GM23248 (cell line): ENCODE measurements around the gene MEGF11. TPM values are rescaled to one million over a fixed set of nuclear protein-coding genes. Genes with fewer than 3 reads are reported as not detected.

Experiments used
- DNase-seq: peaks from one replicate; pipeline ENCODE4 v3.0.0-alpha.2; 2015
- H2AFZ ChIP-seq: fragments of 200-600 bp; sonication (generic); 2 replicates; pipeline ENCODE4 v1.6.1; 2016; ENCODE audit warnings: antibody characterized with exemption
- H3F3A ChIP-seq: fragments of 200-600 bp; sonication (generic); 2 replicates; pipeline ENCODE4 v1.6.1; 2016; ENCODE audit warnings: mild to moderate bottlenecking, antibody characterized with exemption, mixed run types; ENCODE audit not compliant: insufficient read depth
- H3K27ac ChIP-seq: fragments of 200-600 bp; sonication (generic); 2 replicates; pipeline ENCODE4 v1.5.1; 2016; ENCODE audit warnings: mild to moderate bottlenecking
- H3K27me3 ChIP-seq: fragments of 200-600 bp; sonication (generic); replicated peaks from 2 replicates; pipeline ENCODE4 v1.6.1; 2016; ENCODE audit warnings: mild to moderate bottlenecking; ENCODE audit not compliant: insufficient read depth
- H3K36me3 ChIP-seq: fragments of 200-600 bp; sonication (generic); 2 replicates; pipeline ENCODE4 v1.6.1; 2016; ENCODE audit warnings: low read depth, mild to moderate bottlenecking
- H3K4me1 ChIP-seq: fragments of 200-600 bp; sonication (generic); 2 replicates; pipeline ENCODE4 v1.6.1; 2016; ENCODE audit warnings: mild to moderate bottlenecking; ENCODE audit not compliant: insufficient read depth
- H3K4me2 ChIP-seq: fragments of 200-600 bp; sonication (generic); one replicate; pipeline ENCODE4 v1.6.1; 2016; ENCODE audit warnings: mild to moderate bottlenecking; ENCODE audit not compliant: unreplicated experiment
- H3K4me3 ChIP-seq: fragments of 200-600 bp; sonication (generic); 2 replicates; pipeline ENCODE4 v1.5.1; 2016; ENCODE audit warnings: mild to moderate bottlenecking
- H3K79me2 ChIP-seq: fragments of 200-600 bp; sonication (generic); 2 replicates; pipeline ENCODE4 v1.6.1; 2016; ENCODE audit warnings: mild to moderate bottlenecking; ENCODE audit not compliant: insufficient read depth
- H3K9ac ChIP-seq: fragments of 200-600 bp; sonication (generic); 2 replicates; pipeline ENCODE4 v1.6.1; 2016; ENCODE audit warnings: mild to moderate bottlenecking
- H3K9me2 ChIP-seq: fragments of 200-600 bp; sonication (generic); 2 replicates; pipeline ENCODE4 v1.6.1; 2016; ENCODE audit warnings: mixed run types, mild to moderate bottlenecking, moderate library complexity; ENCODE audit not compliant: insufficient read depth
- H3K9me3 ChIP-seq: fragments of 200-600 bp; sonication (generic); one replicate; pipeline ENCODE4 v1.6.1; 2017; ENCODE audit warnings: low read depth
- H4K20me1 ChIP-seq: fragments of 200-600 bp; sonication (generic); 2 replicates; pipeline ENCODE4 v1.6.0; 2016; ENCODE audit not compliant: insufficient read depth
- EZH2 ChIP-seq: fragments of 200-600 bp; sonication (generic); IDR thresholded peaks from 2 replicates; pipeline ENCODE4 v1.6.1; 2018; ENCODE audit warnings: antibody characterized with exemption, mild to moderate bottlenecking; ENCODE audit not compliant: insufficient read depth, poor library complexity, severe bottlenecking
- EZH2phosphoT487 ChIP-seq: fragments of 200-600 bp; sonication (generic); IDR thresholded peaks from 2 replicates; pipeline ENCODE4 v1.6.1; 2018; ENCODE audit warnings: antibody characterized with exemption, moderate library complexity, mild to moderate bottlenecking, low read depth; ENCODE audit not compliant: insufficient read depth
- WGBS, 2 experiments: methylation state at CpG; one replicate each; pipeline ENCODE4 v1.1.6; 2015 to 2017; ENCODE audit warnings: low lambda C conversion rate in 2 of 2, low coverage in 1 of 2; ENCODE audit errors: missing lambda C conversion rate in 2 of 2; 5-methylcytosine and 5-hydroxymethylcytosine counted together
- in situ Hi-C: fragments of 300-500 bp; cut with MboI; formaldehyde crosslinking; loops from 2 replicates; pipeline ENCODE4 v1.15.0; 2020
- polyA plus RNA-seq: library from polyadenylated mRNA; unstranded; fragments of >200 nt; fragmentation: Nextera tagmentation; extraction: Ambion mirVana; gene quantifications from 2 replicates; pipeline ENCODE4 v1.2.1, GENCODE V29; 2016
- total RNA-seq: library from RNA; depleted of rRNA; stranded (reverse); fragments of >200 nt; shearing (Covaris generic); gene quantifications from 2 replicates; pipeline ENCODE4 v1.2.3, GENCODE V29; 2014

MEGF11 gene
- total and polyA plus RNA-seq, 2 experiments from 2014 or later: 0.14 TPM; not detected in 1

GRCh38 chr15:66041276-66041675, 212.3 kb downstream of the MEGF11 start:
- Histone ChIP-seq H3K9me3 (no peaks in the 10 kb centered on the region), H2AFZ (no peak overlapping the region), H3K4me2 (no peak overlapping the region), H3K4me3 (no peak overlapping the region), H3K4me1 (no peaks in the 10 kb centered on the region), H4K20me1 (no peaks in the 10 kb centered on the region), H3F3A (no peaks in the 10 kb centered on the region), H3K79me2 (no peaks in the 10 kb centered on the region), H3K36me3 (no peaks in the 10 kb centered on the region), H3K9me2 (no peaks in the 10 kb centered on the region), H3K27ac (no peak overlapping the region), H3K9ac (no peak overlapping the region), H3K27me3 (peaks cover 67% of the 10 kb centered on the region)
- TF ChIP-seq EZH2phosphoT487 (no peak), EZH2 (no peak)
- WGBS, 2 experiments: 72 to 76% methylated on average over 6 of the region's 6 CpGs
- DNase-seq: no peak
- in situ Hi-C loops: no loop called here

GRCh38 chr15:66040211-66040892, 213.2 kb downstream of the MEGF11 start:
- DNase-seq: peak; percentile 46

GRCh38 chr15:66039117-66039871, 214.3 kb downstream of the MEGF11 start:
- no peak overlapping the region for H3K27ac ChIP-seq
- H3K4me2 ChIP-seq: no peak overlapping the region
- TF ChIP-seq EZH2phosphoT487 (no peak), EZH2 (no peak)
- no peak overlapping the region for H3K4me3 ChIP-seq
- peak; percentile 31 for DNase-seq
- H3K9ac ChIP-seq: no peak overlapping the region
- H3K36me3 ChIP-seq: no peaks in the 10 kb centered on the region
- WGBS, 2 experiments: 19 to 23% methylated on average over 21 of the region's 29 CpGs
- no peaks in the 10 kb centered on the region for H3K79me2 ChIP-seq
- no peaks in the 10 kb centered on the region for H4K20me1 ChIP-seq
- H3K4me1 ChIP-seq: no peaks in the 10 kb centered on the region
- in situ Hi-C loops: no loop called here
- H2AFZ ChIP-seq: no peak overlapping the region
- H3K9me2 ChIP-seq: no peaks in the 10 kb centered on the region
- peaks cover 67% of the 10 kb centered on the region for H3K27me3 ChIP-seq
- no peaks in the 10 kb centered on the region for H3K9me3 ChIP-seq
- H3F3A ChIP-seq: no peaks in the 10 kb centered on the region

More at GRCh38 chr15:66040211-66040892, 213.2 kb downstream of the MEGF11 start:
- H4K20me1 ChIP-seq: no peaks in the 10 kb centered on the region
- H3K27ac ChIP-seq: no peak overlapping the region
- H3K9me3 ChIP-seq: no peaks in the 10 kb centered on the region
- in situ Hi-C loops: no loop called here
- H3K79me2 ChIP-seq: no peaks in the 10 kb centered on the region
- H3F3A ChIP-seq: no peaks in the 10 kb centered on the region
- no peak overlapping the region for H3K9ac ChIP-seq
- no peaks in the 10 kb centered on the region for H3K4me1 ChIP-seq
- H3K9me2 ChIP-seq: no peaks in the 10 kb centered on the region
- no peaks in the 10 kb centered on the region for H3K36me3 ChIP-seq
- no peak overlapping the region for H2AFZ ChIP-seq
- peaks cover 71% of the 10 kb centered on the region for H3K27me3 ChIP-seq
- H3K4me2 ChIP-seq: no peak overlapping the region
- no peak overlapping the region for H3K4me3 ChIP-seq
- WGBS, 2 experiments: 17 to 23% methylated on average over 10 of the region's 10 CpGs
- no peak for TF ChIP-seq EZH2
- no peak for TF ChIP-seq EZH2phosphoT487

- Histone ChIP-seq H3F3A (no peaks in the 10 kb centered on the region), H3K4me1 (no peaks in the 10 kb centered on the region), H3K79me2 (no peaks in the 10 kb centered on the region), H4K20me1 (no peaks in the 10 kb centered on the region), H3K4me3 (no peak overlapping the region), H3K27ac (no peak overlapping the region), H3K9me3 (no peaks in the 10 kb centered on the region), H2AFZ (no peak overlapping the region), H3K9me2 (no peaks in the 10 kb centered on the region), H3K9ac (no peak overlapping the region), H3K36me3 (no peaks in the 10 kb centered on the region), H3K4me2 (no peak overlapping the region), H3K27me3 (peaks cover 67% of the 10 kb centered on the region)
- DNase-seq: no peak
- WGBS, 2 experiments: 61 to 73% methylated on average over 8 of the region's 8 CpGs
- TF ChIP-seq EZH2phosphoT487 (no peak), EZH2 (no peak)
- in situ Hi-C loops: no loop called here
These were observed 215.0 kb downstream of the MEGF11 start for GRCh38 chr15:66038387-66039116.
